Panc1 (cell line): ENCODE measurements around the gene TBX5. TPM values are rescaled to one million over a fixed set of nuclear protein-coding genes. Genes with fewer than 3 reads are reported as not detected.

Experiments
- ATAC-seq: fragments of 200-7000 bp; cut with Tn5 transposase; 2 replicates; pipeline ENCODE4 v1.9.1; 2020; ENCODE audit warnings: mild to moderate bottlenecking, moderate library complexity
- BruUV-seq: library from RNA; stranded (reverse); fragments of 400-500 nt; replicated peaks from 2 replicates; lab custom pipeline; 2021; lab: Mats Ljungman, UMichigan
- CTCF ChIA-PET: fragments of 300-600 bp; sonication (Branson Sonifier 250); formaldehyde crosslinking; loops from one replicate; lab custom pipeline; 2022; ENCODE audit warnings: antibody characterized with exemption; lab: Charles Lee
- POLR2A ChIA-PET: fragments of 300-600 bp; sonication (Branson Sonifier 250); formaldehyde crosslinking; loops from one replicate; lab custom pipeline; 2022; ENCODE audit warnings: antibody characterized with exemption; lab: Charles Lee
- DNase-seq: peaks from one replicate; pipeline ENCODE4 v3.0.0-alpha.2; 2010; ENCODE audit warnings: low read depth, low spot score
- H3K27ac ChIP-seq: 2 replicates; pipeline ENCODE4 v1.5.1; 2011; ENCODE audit warnings: mild to moderate bottlenecking, low read length, inconsistent platforms
- H3K27me3 ChIP-seq: fragments of 200-500 bp; sonication (Bioruptor generic); 2 replicates; pipeline ENCODE4 v1.6.0; 2014; ENCODE audit warnings: low read length, inconsistent platforms; ENCODE audit not compliant: control insufficient read depth, insufficient read depth
- H3K36me3 ChIP-seq: fragments of 200-500 bp; sonication (Bioruptor generic); 2 replicates; pipeline ENCODE4 v1.5.1; 2014; ENCODE audit warnings: inconsistent platforms, mild to moderate bottlenecking, low read length, moderate library complexity; ENCODE audit not compliant: control insufficient read depth, insufficient read depth
- H3K4me1 ChIP-seq: 2 replicates; pipeline ENCODE4 v1.5.1; 2011; ENCODE audit warnings: inconsistent platforms, mild to moderate bottlenecking, low read length, moderate library complexity; ENCODE audit not compliant: control insufficient read depth, insufficient read depth
- H3K4me3 ChIP-seq, 2 experiments: 2 replicates each; pipeline ENCODE4 v1.5.1; 2011 to 2012; ENCODE audit warnings: low read depth in 2 of 2, low read length in 2 of 2, mild to moderate bottlenecking in 2 of 2, inconsistent platforms in 1 of 2, moderate library complexity in 1 of 2
- H3K9me3 ChIP-seq: fragments of 200-500 bp; sonication (Bioruptor generic); 2 replicates; pipeline ENCODE4 v1.5.1; 2014; ENCODE audit warnings: low read depth, mild to moderate bottlenecking, inconsistent platforms, low read length, moderate library complexity; ENCODE audit not compliant: control insufficient read depth, insufficient read depth
- CTCF ChIP-seq: fragments of 450-650 bp; IDR thresholded peaks from 2 replicates; pipeline ENCODE4 v1.5.1; 2017; ENCODE audit warnings: mild to moderate bottlenecking
- POLR2AphosphoS5 ChIP-seq: IDR thresholded peaks from 2 replicates; pipeline ENCODE4 v1.6.1; 2012; ENCODE audit warnings: mild to moderate bottlenecking, low read depth, low read length, moderate library complexity
- REST ChIP-seq, 2 experiments: IDR thresholded peaks; 2 replicates each; pipeline ENCODE4 v1.6.1; 2011 to 2012; ENCODE audit warnings: low read depth in 2 of 2, control low read depth in 1 of 2, low read length in 1 of 2, mild to moderate bottlenecking in 1 of 2, moderate library complexity in 1 of 2; ENCODE audit not compliant: insufficient read depth in 1 of 2
- SIN3A ChIP-seq: IDR thresholded peaks from 2 replicates; pipeline ENCODE4 v1.6.1; 2012; ENCODE audit warnings: low read depth, mild to moderate bottlenecking, low read length, moderate library complexity, borderline replicate concordance; ENCODE audit not compliant: insufficient read depth
- TCF7L2 ChIP-seq: IDR thresholded peaks from 2 replicates; pipeline ENCODE4 v1.6.1; 2011; ENCODE audit warnings: mild to moderate bottlenecking, low read depth, low read length, inconsistent platforms
- in situ Hi-C: cut with HindIII; loops from 2 replicates; pipeline ENCODE4 v1.10.0; 2016; ENCODE audit warnings: low sequenced_read_pairs, low pct_unique_long_range_greater_than_20kb
- intact Hi-C: fragments of 100-400 bp; cut with micrococcal nuclease; formaldehyde crosslinking; loops from one replicate; pipeline ENCODE4 v1.10.0; 2022; ENCODE audit not compliant: unreplicated experiment
- total RNA-seq: library from RNA; stranded (reverse); gene quantifications from one replicate; pipeline ENCODE4 v1.2.1, GENCODE V29; 2021; ENCODE audit not compliant: unreplicated experiment

TBX5 gene
- total RNA-seq, 1 experiment from 2014 or later: not detected

- TF ChIP-seq TCF7L2 (no peak), CTCF (no peak), POLR2AphosphoS5 (no peak), REST (IDR thresholded peaks at IDR 0.05; ENCODE audit: insufficient read depth in 1 of 2, low read depth in 2 of 2, low read length in 1 of 2) (no peak), SIN3A (no peak)
- in situ Hi-C loops (no loop called here), intact Hi-C loops (no loop called here)
- Histone ChIP-seq H3K36me3 (no peaks in the 10 kb centered on the region), H3K4me1 (no peaks in the 10 kb centered on the region), H3K9me3 (no peaks in the 10 kb centered on the region), H3K27me3 (no peaks in the 10 kb centered on the region), H3K4me3 (no peak overlapping the region), H3K27ac (no peak overlapping the region)
- no peak for ATAC-seq
- POLR2A ChIA-PET: no interaction called here
- DNase-seq: no peak
- no TSS peak for BruUV-seq
- CTCF ChIA-PET: no interaction called here
Measured at GRCh38 chr12:114341635-114342034, 64.3 kb downstream of the TBX5 start.

GRCh38 chr12:114340231-114340630 is 65.7 kb downstream of the TBX5 start:
- in situ Hi-C loops (no loop called here), intact Hi-C loops (no loop called here)
- BruUV-seq: no TSS peak
- Histone ChIP-seq H3K9me3 (no peaks in the 10 kb centered on the region), H3K4me3 (no peak overlapping the region), H3K4me1 (no peaks in the 10 kb centered on the region), H3K36me3 (no peaks in the 10 kb centered on the region), H3K27me3 (no peaks in the 10 kb centered on the region), H3K27ac (no peak overlapping the region)
- ChIA-PET CTCF (no interaction called here), POLR2A (no interaction called here)
- ATAC-seq (no peak), DNase-seq (no peak)
- TF ChIP-seq POLR2AphosphoS5: no peak
- TF ChIP-seq REST (IDR thresholded peaks at IDR 0.05; ENCODE audit: insufficient read depth in 1 of 2, low read depth in 2 of 2, low read length in 1 of 2): no peak
- TF ChIP-seq SIN3A: no peak
